Stimulated activated CD8-positive, alpha-beta memory T cell treated with anti-CD3 and anti-CD28 coated beads, Interleukin-12 subunit alpha, Interleukin-12 subunit beta, amount 100 ng/mL, for 24 hours (primary cell): ENCODE data around the gene ALDH1L1.
A peak's percentile ranks its signal among the peaks of the same experiment; 100 is the strongest.
"Not testable (repeated sequence)": the region's sequence is repeated elsewhere in the genome, so short reads cannot be mapped to it uniquely, and the experiment has no call there.

Experiments used
- DNase-seq: peaks from one replicate; pipeline ENCODE4 v3.0.0-alpha.2; 2020; ENCODE audit errors: extremely low read depth

The ALDH1L1 gene

DNA sequence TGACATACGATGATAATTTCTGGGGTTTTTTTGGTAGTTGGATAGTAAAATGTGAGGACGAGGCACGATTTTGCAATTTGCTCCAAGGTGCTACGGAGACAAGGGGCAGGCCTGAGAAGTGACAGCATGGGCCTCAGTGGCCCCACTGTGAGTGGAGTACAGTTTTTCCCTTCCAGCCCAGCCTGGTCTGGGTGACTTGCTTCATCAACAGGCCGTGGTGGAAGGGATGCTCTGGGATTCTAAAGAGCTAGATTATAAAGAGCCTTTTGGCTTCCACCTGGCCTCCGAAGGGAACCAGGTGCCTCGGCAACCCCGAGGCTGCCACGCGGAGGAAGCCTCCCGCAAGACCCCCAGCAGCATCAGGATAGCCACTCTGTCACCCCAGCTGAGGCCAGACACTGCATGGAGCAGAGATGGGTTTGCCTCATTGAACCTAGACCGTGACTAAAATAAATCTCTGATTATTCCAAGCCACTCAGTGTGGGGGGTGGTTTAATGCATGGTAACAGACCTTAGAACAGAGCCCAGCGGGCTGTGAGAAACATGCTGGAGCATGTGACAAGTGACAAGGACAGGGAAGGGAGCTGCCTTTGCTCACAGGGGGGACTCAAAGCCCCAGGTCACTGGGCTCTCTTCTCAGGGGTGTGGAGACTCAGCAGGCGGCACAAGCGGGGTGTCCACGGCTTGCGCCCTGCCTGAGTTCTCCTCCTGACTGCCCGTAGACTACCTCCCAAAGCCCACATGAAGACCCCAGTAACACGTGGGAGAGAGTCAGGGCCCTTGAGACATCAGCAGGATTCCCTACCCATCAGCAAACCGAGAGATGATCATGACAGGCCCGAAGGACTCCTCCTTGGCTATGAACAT is 73.8 kb downstream of the ALDH1L1 start:
- DNase-seq: no peak

DNA sequence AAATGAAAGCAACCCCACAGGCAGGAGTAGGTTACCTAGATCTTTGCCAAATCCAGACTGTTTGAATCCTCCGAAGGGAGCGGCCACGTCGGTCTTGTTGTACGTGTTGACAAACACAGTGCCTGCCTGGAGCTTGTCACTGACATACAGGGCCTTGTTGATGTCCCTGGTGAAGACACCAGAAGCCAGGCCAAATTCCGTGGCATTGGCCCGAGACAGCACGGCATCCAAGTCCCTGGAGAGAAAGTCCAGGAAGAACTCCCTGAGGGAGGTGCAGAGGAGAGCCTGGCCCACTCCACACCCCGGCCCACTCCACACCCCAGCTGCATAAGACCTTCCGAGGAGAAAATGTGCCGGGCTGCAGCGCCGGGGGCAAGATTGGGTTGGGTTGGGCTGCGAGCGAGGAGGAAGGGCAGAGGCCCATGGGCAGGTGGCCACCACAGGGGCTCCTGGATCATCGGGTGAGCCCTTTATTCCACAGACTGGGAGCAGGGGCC is 74.6 kb downstream of the ALDH1L1 start:
- no peak for DNase-seq

DNA sequence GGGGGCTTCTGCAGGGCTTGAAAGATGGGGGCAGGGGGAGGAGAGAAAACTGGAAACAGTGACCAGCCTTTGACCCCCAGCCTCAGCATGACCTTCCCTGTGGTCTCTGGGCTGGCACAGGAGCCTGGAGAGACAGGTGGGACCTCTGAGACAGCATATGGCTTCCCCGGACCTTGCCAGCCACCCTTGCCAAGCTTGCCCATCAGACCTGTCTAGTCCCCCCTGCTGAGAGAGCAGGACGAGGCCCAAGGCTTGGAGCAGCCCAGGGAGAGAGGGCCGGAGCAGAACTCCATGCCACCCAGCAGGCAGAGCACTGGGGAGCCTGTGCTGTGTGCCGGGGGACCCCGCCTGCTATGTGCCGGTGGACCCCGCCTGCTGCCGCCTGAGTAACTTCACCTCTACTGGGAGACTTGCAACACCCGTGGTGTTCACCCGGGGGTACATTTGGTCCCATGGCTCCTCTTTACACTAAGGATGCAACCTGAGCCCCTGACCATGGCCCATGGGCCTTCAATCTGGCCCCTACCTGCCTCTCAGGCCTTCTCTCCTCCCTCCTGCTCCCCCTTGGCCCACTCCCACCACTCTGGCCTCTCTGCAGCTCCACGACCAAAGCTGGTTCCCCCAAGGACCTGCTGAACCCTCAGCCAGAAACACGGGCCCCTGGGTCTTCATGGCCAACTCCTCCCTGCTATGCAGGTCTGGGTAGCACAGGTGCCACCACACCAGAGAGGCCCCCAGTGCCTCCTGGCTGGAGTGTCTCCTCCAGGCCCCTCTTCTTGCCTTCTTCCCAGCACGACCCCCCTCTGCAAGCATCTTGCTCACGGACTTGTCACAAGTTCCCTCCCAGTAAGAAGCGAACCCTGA is 75.4 kb downstream of the ALDH1L1 start:
- DNase-seq: no peak

GRCh38 chr3:126104028-126104635 is 76.3 kb downstream of the ALDH1L1 start:
- no peak for DNase-seq

DNA sequence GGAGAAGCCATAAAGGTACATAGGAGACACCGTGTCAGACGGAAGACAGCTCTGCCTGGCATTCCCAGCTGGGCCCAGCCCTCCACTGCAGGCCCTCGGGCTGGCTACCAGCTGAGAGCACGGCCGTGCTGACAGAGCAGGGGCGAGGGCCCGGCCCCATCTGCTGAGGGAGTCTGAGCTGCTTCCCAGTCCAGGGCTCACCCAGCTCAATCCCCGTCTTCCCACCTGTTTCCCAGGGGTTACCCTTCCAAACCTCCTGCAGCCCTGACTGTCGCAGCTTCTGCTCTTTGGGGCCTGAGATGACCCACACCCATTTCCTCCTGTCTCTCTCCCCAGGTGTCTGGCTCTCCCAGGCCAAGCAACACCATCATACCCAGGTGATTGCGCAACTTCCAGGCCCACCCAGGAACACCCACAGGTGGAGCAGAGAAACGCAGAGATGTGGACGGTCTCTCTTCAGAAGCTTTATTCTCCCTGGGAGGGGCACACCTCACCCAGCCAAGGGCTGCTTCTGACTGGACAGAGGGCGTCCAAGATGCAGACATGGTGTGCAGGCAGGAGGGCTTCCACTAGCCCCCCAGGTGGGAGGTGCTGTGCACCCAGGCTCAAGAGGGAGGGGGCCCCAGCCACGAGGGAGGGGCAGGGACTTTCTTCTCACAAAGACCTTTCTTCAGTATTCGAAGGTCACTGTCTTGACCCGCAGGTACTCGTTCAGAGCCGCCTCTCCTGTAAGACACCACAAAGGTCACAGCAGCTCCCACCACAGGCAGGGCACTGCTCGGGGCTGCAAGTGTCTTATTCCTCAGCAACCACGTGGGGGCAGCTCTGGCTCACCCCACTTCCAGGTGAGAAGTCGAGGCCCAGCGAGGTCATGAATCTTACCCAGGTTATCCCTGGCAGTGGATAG is 77.0 kb downstream of the ALDH1L1 start:
- DNase-seq: no peak

- no peak for DNase-seq
Measured at GRCh38 chr3:126102530-126102951, 77.8 kb downstream of the ALDH1L1 start.

GRCh38 chr3:126102011-126102410 is 78.4 kb downstream of the ALDH1L1 start:
- no peak for DNase-seq

- DNase-seq: no peak
Measured at GRCh38 chr3:126101521-126101982, 78.8 kb downstream of the ALDH1L1 start.

DNA sequence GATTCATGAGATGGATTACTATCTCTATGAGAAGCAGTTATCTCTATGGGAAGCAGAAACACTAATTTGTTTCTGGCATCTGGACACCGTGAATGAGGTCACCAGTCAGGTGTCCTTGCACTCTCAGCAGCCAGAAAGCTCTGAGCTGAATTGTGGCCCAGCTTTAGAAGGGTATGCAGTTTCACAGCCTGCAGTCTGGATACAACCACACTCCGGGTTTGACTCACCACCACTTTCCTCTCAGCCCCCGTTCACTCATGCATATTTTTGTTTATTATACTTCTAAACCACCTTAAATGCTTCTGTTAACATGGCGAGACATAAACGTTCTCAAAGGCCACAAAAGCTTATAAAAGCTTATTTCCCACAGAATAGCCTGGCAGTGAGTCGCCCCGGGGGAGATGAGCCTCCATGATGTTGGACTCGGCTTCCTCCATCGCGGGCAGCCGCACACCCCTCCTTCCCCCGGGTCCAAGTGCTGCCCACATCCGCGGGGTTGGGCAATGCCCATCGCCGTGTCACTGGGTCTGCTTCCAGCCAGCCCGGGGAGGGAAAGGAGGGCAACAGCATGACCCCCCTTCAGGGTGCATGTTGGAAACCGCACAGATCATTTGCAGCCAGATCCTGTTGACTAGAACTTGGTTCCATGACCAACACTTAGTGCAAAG is 79.6 kb downstream of the ALDH1L1 start:
- DNase-seq: no peak

GRCh38 chr3:126100269-126100633 is 80.1 kb downstream of the ALDH1L1 start:
- DNase-seq: no peak

DNA sequence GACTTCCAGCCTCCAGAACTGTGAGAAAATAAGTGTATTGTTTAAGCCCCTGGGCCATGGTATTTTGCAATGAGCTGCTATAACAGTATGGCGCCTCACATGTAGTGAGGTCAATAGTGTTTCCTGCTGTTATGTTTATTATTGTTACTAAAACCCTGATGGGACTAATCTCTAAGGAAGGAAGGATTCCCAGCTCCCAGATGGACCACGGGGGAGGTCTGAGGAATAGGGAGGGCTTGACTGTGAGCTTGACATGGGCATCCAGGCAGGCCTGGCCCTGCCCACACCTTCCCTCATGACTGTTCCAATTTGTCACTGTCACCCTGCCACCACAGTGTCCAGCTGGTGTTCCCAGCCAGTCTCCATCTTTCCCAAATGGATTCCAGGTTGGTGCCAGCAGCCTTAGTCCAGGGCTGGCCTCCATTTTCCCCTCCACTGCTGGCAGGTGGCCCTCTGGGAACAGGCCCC is 82.0 kb downstream of the ALDH1L1 start:
- DNase-seq: no peak

GRCh38 chr3:126097801-126098200 is 82.6 kb downstream of the ALDH1L1 start:
- DNase-seq: no peak

- not testable (repeated sequence) for DNase-seq
Measured at GRCh38 chr3:126096274-126096673, 84.1 kb downstream of the ALDH1L1 start.

DNA sequence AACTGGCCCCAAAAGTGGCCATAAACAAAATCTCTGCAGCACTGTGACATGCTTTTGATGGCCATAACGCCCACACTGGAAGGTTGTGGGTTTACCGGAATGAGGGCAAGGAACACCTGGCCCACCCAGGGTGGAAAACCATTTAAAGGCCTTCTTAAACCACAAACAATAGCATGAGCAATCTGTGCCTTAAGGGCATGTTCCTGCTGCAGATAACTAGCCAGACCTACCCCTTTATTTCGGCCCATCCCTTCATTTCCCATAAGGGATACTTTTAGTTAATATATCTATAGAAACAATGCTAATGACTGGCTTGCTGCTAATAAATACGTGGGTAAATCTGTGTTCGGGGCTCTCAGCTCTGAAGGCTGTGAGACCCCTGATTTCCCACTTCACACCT is 88.3 kb downstream of the ALDH1L1 start:
- DNase-seq: not testable (repeated sequence)

- DNase-seq: no peak
Measured at GRCh38 chr3:126087552-126088175, 92.7 kb downstream of the ALDH1L1 start.

- no peak for DNase-seq
Measured at GRCh38 chr3:126085841-126086240, 94.5 kb downstream of the ALDH1L1 start.

DNA sequence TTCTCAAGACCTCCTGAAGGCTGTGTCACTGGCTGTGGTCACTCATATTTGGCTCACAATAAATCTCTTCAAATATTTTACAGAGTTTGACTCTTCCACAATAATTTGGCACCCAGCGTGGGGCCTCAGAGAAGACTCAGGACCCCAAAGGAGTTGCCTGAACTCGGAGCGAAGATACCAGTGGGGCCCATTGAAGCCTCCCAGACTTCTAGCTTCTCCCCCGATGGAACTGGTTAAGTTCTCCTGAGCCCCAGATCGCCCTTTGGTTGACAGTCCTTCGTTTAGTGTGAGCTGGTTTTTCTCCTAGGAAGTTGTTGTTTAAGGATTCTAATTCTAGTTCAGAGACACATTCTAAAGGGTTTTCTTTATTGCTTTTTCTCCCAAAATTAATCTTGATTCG is 95.1 kb downstream of the ALDH1L1 start:
- DNase-seq: no peak

DNA sequence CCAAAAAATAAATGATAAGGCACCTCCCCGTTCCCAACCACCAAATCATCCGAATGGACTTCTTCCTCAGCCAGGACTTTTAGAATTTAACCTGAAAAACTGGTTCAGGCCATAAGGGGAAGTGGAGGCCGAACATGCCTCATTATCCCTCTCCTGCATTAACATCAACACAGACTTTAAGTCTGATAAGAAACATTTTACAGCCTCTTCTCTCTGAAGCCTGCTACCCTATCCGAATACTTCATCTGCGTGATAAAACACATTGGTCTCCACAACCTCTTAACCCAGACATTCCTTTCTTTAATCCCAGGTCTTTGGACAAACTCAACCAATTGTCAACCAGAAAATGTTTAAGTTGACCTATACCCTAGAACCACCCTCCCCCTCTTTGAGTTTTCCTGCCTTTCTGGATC is 95.6 kb downstream of the ALDH1L1 start:
- DNase-seq: no peak

GRCh38 chr3:126083913-126084767 is 96.2 kb downstream of the ALDH1L1 start, which contains the start of gene SLC41A3:
Gene SLC41A3 (minus strand): TSS chr3:126084124. CDS start chr3:126068219, 15,905 bp downstream.
- DNase-seq: peak; percentile 82
